K562 (cell line): ENCODE measurements around the gene NFKBIB. TPM values are rescaled to one million over a fixed set of nuclear protein-coding genes. Genes with fewer than 3 reads are reported as not detected.

Source experiments
- ARID2 ChIP-seq: fragments of 450-650 bp; IDR thresholded peaks from 2 replicates; pipeline ENCODE4 v1.6.1; 2017; ENCODE audit warnings: antibody characterized with exemption, mild to moderate bottlenecking
- BCOR ChIP-seq: fragments of 450-650 bp; IDR thresholded peaks from 2 replicates; pipeline ENCODE4 v1.6.1; 2016
- ELF1 ChIP-seq: fragments of 200-800 bp; sonication (Bioruptor generic); IDR thresholded peaks from 2 replicates; pipeline ENCODE4 v1.6.1; 2016; ENCODE audit warnings: missing genetic modification characterization, missing compliant biosample characterization
- HDAC8 ChIP-seq: fragments of 450-650 bp; IDR thresholded peaks from 2 replicates; pipeline ENCODE4 v1.6.1; 2016; ENCODE audit warnings: mild to moderate bottlenecking, missing genetic modification characterization, moderate library complexity, missing compliant biosample characterization
- HMGN3 ChIP-seq: IDR thresholded peaks from 2 replicates; pipeline ENCODE4 v1.6.1; 2011; ENCODE audit warnings: borderline replicate concordance, low read depth, mild to moderate bottlenecking, mixed read lengths, low read length; ENCODE audit not compliant: insufficient read length; ENCODE audit errors: extremely low read depth
- KHSRP ChIP-seq: fragments of 450-650 bp; IDR thresholded peaks from 2 replicates; pipeline ENCODE4 v1.6.1; 2017
- PML ChIP-seq: IDR thresholded peaks from 2 replicates; pipeline ENCODE4 v1.6.1; 2012; ENCODE audit warnings: low read length, inconsistent platforms
- TCF7L2 ChIP-seq: fragments of 150-350 bp; IDR thresholded peaks from 2 replicates; pipeline ENCODE4 v1.6.1; 2016; ENCODE audit warnings: low read depth, mild to moderate bottlenecking, low read length, moderate library complexity
- ZBTB17 ChIP-seq: fragments of 450-650 bp; formaldehyde crosslinking; IDR thresholded peaks from 2 replicates; pipeline ENCODE4 v1.4.0; 2020; ENCODE audit warnings: mild to moderate bottlenecking
- ZNF354B ChIP-seq: fragments of 250-450 bp; sonication (Bioruptor Pico); IDR thresholded peaks from 2 replicates; pipeline ENCODE4 v1.4.0; 2020
- polyA plus RNA-seq, 8 experiments: library from polyadenylated mRNA; depleted of rRNA in 4 of 8; stranded (reverse) in 5 of 8; unstranded in 3 of 8; fragments of >200 nt; fragmentation: Nextera tagmentation in 2 of 8; fragmentation: Illumina TruSeq in 1 of 8; extraction: Ambion mirVana in 2 of 8; extraction: Trizol in 1 of 8; gene quantifications; 2 replicates each; pipeline versions ENCODE4 v1.2.1 to v1.2.3, GENCODE V29; 2011 to 2014; ENCODE audit warnings: inconsistent platforms in 1 of 8, missing spikeins in 1 of 8
- total RNA-seq, 7 experiments: library from RNA; depleted of rRNA in 6 of 7; stranded (reverse); fragments of >200 nt in 6 of 7; fragmentation: Illumina TruSeq in 2 of 7; extraction: Trizol in 2 of 7; gene quantifications; 2 replicates each; pipeline versions ENCODE4 v1.2.1 to v1.2.3, GENCODE V29; 2011 to 2021; ENCODE audit warnings: low replicate concordance in 1 of 7
- TF ChIP-seq, protein P1 (sequence below): IDR thresholded peaks from 2 replicates; pipeline ENCODE4 v1.6.1; 2014; ENCODE audit warnings: antibody characterized with exemption
- TF ChIP-seq, protein P2 (sequence below): IDR thresholded peaks from 2 replicates; pipeline ENCODE4 v1.6.1; 2011; ENCODE audit not compliant: insufficient read length; ENCODE audit errors: extremely low read depth
- TF ChIP-seq, protein P3 (sequence below): fragments of 250-450 bp; sonication (Bioruptor Pico); IDR thresholded peaks from 2 replicates; pipeline ENCODE4 v1.4.0; 2020; ENCODE audit warnings: mild to moderate bottlenecking, moderate library complexity
- TF ChIP-seq, protein P4 (sequence below), 2 experiments: fragments of 450-650 bp in 1 of 2; sonication (generic) in 1 of 2; formaldehyde crosslinking in 1 of 2; IDR thresholded peaks in 1 of 2; conservative IDR thresholded peaks in 1 of 2; 2 replicates each; pipeline versions ENCODE4 v1.6.1 to v1.8.1; 2016 to 2023; ENCODE audit warnings: mild to moderate bottlenecking in 2 of 2, moderate library complexity in 2 of 2, inconsistent platforms in 1 of 2, missing genetic modification reagents in 1 of 2
- TF ChIP-seq, protein P5 (sequence below): IDR thresholded peaks from 3 replicates; pipeline ENCODE4 v1.6.1; 2011; ENCODE audit warnings: borderline replicate concordance, mild to moderate bottlenecking, moderate library complexity; ENCODE audit not compliant: insufficient read length; ENCODE audit errors: extremely low read depth

The NFKBIB gene
- total and polyA plus RNA-seq, 9 of the 15 experiments (the other 6 are each of a cell fraction or from before 2014, with no cell fraction given) = 1.5 to 44.9 (median 10.4) TPM

DNA sequence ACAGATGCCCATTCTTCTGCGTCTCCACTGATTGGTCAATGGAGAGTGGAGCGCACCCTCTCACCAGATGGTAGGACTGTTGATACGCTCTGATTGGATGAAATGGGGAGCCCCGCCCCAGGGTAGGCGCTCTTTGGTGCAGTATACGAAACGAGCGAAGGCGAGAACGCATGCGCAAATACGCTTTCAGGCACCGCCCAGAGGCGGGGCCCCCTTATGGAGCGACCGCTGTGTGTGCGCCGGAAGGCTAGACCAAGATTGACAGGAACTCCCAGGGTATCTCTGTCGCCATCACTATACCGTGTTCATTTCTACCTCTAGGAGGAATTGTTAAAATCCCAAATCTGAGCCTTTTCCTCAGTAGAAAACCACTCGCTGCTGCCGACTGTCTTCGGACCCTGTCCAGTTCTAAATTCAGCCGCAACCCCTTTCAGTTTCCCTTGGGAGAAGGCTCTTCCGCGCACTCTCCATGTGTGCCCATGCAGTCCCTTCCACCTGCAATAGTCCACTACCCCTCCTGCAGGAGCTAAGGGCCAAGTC, 49.3 kb upstream of the NFKBIB start (continued):
- peak; percentile 51; the same call in 1 of the 2 replicates for TF ChIP-seq PML
- no peak for TF ChIP-seq HMGN3
- TF ChIP-seq, protein P1, sequence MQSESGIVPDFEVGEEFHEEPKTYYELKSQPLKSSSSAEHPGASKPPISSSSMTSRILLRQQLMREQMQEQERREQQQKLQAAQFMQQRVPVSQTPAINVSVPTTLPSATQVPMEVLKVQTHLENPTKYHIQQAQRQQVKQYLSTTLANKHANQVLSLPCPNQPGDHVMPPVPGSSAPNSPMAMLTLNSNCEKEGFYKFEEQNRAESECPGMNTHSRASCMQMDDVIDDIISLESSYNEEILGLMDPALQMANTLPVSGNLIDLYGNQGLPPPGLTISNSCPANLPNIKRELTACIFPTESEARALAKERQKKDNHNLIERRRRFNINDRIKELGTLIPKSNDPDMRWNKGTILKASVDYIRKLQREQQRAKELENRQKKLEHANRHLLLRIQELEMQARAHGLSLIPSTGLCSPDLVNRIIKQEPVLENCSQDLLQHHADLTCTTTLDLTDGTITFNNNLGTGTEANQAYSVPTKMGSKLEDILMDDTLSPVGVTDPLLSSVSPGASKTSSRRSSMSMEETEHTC = no peak
- TF ChIP-seq, protein P2, sequence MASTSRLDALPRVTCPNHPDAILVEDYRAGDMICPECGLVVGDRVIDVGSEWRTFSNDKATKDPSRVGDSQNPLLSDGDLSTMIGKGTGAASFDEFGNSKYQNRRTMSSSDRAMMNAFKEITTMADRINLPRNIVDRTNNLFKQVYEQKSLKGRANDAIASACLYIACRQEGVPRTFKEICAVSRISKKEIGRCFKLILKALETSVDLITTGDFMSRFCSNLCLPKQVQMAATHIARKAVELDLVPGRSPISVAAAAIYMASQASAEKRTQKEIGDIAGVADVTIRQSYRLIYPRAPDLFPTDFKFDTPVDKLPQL = no peak
- no peak for TF ChIP-seq BCOR
- TF ChIP-seq, protein P3, sequence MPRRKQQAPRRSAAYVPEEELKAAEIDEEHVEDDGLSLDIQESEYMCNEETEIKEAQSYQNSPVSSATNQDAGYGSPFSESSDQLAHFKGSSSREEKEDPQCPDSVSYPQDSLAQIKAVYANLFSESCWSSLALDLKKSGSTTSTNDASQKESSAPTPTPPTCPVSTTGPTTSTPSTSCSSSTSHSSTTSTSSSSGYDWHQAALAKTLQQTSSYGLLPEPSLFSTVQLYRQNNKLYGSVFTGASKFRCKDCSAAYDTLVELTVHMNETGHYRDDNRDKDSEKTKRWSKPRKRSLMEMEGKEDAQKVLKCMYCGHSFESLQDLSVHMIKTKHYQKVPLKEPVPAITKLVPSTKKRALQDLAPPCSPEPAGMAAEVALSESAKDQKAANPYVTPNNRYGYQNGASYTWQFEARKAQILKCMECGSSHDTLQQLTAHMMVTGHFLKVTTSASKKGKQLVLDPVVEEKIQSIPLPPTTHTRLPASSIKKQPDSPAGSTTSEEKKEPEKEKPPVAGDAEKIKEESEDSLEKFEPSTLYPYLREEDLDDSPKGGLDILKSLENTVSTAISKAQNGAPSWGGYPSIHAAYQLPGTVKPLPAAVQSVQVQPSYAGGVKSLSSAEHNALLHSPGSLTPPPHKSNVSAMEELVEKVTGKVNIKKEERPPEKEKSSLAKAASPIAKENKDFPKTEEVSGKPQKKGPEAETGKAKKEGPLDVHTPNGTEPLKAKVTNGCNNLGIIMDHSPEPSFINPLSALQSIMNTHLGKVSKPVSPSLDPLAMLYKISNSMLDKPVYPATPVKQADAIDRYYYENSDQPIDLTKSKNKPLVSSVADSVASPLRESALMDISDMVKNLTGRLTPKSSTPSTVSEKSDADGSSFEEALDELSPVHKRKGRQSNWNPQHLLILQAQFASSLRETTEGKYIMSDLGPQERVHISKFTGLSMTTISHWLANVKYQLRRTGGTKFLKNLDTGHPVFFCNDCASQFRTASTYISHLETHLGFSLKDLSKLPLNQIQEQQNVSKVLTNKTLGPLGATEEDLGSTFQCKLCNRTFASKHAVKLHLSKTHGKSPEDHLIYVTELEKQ (CRISPR knock-in tag) = no peak
- no peak for TF ChIP-seq ZBTB17
- TF ChIP-seq, protein P4, sequence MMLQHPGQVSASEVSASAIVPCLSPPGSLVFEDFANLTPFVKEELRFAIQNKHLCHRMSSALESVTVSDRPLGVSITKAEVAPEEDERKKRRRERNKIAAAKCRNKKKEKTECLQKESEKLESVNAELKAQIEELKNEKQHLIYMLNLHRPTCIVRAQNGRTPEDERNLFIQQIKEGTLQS (IDR thresholded peaks at IDR 0.05) = no peak
- TF ChIP-seq, protein P4 (CRISPR knock-in tag; conservative IDR thresholded peaks at IDR 0.05) = 0 out of 2 replicates have a peak, but pooled peaks have one; percentile 11
- TF ChIP-seq ZNF354B (CRISPR knock-in tag) = no peak
- TF ChIP-seq TCF7L2 = no peak
- TF ChIP-seq ELF1 (tag) = peak; percentile 89
- no peak for TF ChIP-seq HDAC8 (tag)
- TF ChIP-seq, protein P5, sequence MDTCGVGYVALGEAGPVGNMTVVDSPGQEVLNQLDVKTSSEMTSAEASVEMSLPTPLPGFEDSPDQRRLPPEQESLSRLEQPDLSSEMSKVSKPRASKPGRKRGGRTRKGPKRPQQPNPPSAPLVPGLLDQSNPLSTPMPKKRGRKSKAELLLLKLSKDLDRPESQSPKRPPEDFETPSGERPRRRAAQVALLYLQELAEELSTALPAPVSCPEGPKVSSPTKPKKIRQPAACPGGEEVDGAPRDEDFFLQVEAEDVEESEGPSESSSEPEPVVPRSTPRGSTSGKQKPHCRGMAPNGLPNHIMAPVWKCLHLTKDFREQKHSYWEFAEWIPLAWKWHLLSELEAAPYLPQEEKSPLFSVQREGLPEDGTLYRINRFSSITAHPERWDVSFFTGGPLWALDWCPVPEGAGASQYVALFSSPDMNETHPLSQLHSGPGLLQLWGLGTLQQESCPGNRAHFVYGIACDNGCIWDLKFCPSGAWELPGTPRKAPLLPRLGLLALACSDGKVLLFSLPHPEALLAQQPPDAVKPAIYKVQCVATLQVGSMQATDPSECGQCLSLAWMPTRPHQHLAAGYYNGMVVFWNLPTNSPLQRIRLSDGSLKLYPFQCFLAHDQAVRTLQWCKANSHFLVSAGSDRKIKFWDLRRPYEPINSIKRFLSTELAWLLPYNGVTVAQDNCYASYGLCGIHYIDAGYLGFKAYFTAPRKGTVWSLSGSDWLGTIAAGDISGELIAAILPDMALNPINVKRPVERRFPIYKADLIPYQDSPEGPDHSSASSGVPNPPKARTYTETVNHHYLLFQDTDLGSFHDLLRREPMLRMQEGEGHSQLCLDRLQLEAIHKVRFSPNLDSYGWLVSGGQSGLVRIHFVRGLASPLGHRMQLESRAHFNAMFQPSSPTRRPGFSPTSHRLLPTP = no peak
- TF ChIP-seq ARID2 = no peak
- no peak for TF ChIP-seq KHSRP
